IPS DF 6.9 (cell line): Measurements from ENCODE around the gene DAZAP1.

ENCODE experiments used
- DNase-seq: peaks from one replicate; pipeline ENCODE4 v3.0.0-alpha.2; 2013; ENCODE audit warnings: low read depth, low spot score
- H3K27ac ChIP-seq: one replicate; pipeline ENCODE4 v1.5.1; 2013; ENCODE audit warnings: low read length, control low read depth
- H3K27me3 ChIP-seq: 2 replicates; pipeline ENCODE4 v1.6.1; 2013; ENCODE audit warnings: mild to moderate bottlenecking, low read length; ENCODE audit not compliant: control insufficient read depth, insufficient read depth
- H3K36me3 ChIP-seq: 2 replicates; pipeline ENCODE4 v1.6.1; 2013; ENCODE audit warnings: low read length; ENCODE audit not compliant: control insufficient read depth, insufficient read depth
- H3K4me1 ChIP-seq: 2 replicates; pipeline ENCODE4 v1.6.1; 2013; ENCODE audit warnings: low read length; ENCODE audit not compliant: control insufficient read depth, insufficient read depth
- H3K4me3 ChIP-seq: 2 replicates; pipeline ENCODE4 v1.5.1; 2013; ENCODE audit warnings: mild to moderate bottlenecking, low read length
- H3K9me3 ChIP-seq: 2 replicates; pipeline ENCODE4 v1.6.1; 2013; ENCODE audit warnings: low read length, inconsistent platforms; ENCODE audit not compliant: control insufficient read depth, insufficient read depth
- WGBS: extraction: QIAGEN DNeasy Blood & Tissue Kit; methylation state at CpG from one replicate; pipeline ENCODE4 v1.1.7; 2013; ENCODE audit warnings: mixed read lengths, missing lambda C conversion rate; ENCODE audit not compliant: insufficient read length, insufficient coverage; 5-methylcytosine and 5-hydroxymethylcytosine counted together

DAZAP1 gene

DNA sequence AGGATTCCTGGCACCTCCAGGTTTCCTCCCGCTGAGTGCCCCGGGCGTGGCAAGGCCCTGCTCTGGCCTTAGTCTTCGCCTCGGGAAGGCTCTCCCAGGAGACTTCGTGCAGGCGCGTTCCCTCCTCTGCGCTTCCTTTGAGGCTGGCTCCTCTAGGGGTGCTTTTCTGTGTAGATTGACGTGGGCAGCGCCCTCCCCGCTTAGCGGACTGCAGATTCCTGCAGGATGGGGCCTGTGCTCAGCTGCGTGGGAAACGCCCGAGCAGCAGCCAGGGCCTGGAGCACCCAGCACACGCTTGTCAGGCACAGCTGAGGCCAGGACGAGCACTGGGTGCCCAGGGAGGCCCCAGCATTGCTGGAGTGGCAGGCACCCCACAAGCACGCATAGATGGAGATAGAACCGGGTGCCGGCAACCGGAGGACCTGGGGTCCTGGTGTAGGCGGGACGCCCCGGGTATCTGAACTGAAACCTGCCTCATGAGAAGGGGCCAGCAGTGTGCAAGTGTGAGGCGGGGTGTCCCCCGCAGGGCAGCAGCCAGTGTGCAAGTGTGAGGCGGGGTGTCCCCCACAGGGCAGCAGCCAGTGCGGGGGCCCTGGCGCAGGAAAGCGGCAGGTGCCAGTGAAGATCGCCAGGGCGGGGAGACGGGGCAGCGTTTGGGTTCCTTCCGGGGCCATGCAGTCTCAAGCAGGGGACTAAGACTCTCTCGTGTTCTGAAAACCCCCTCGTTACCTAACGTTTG is 20.3 kb upstream of the DAZAP1 start:
- DNase-seq = no peak
- Histone ChIP-seq H3K4me3 (no peak overlapping the region), H3K9me3 (no peaks in the 10 kb centered on the region), H3K4me1 (no peaks in the 10 kb centered on the region), H3K27me3 (no peaks in the 10 kb centered on the region), H3K36me3 (peaks cover 10% of the 10 kb centered on the region), H3K27ac (no peak overlapping the region)
- WGBS = no CpG with 5 or more reads among the region's 39 CpGs

DNA sequence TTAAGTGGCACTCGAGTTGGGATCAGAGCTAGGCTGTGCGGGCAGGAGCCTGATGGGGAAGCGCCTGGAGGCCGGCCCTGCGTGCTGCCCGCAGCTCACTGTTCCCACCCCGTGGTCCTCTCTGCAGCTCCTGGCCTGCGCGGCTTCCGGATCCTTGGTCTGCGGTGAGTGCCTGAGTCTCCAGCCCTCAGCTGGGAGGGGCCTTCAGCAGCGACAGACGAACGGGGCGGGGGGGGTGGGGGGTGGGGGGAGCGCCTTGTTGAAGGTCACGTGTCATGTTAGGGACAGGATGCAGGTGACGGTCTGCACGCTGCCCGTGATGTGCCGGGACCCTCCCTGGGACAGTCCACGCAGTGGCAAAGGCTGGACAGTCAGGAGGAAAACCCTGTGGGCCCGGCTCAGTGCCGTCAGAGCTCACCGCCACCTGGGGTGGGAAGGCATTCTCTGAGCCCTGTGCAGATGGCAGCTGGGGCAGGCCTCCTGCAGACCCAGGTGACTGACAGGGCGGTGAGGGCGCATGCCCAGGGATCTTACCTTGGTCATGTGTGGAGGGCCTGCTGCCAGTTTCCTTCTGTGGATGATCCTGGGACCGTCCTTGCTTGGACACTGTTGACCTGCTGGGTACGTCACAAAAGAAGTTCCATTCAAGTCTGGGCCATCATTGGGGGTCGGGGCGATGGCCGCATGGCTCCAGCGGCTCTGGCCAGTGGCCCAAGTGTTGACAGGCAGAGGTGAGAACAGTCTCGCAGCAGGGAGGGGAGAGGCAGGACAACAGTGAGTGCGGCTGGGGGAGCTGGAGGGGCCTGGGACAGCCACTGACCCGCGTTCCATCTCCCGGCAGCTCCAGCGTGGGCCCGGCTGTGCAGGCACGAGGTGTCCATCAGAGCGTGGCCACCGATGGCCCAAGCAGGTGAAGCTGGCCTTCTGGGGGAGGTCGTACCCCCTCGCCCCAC is 19.4 kb upstream of the DAZAP1 start:
- no peak overlapping the region for H3K27ac ChIP-seq

DNA sequence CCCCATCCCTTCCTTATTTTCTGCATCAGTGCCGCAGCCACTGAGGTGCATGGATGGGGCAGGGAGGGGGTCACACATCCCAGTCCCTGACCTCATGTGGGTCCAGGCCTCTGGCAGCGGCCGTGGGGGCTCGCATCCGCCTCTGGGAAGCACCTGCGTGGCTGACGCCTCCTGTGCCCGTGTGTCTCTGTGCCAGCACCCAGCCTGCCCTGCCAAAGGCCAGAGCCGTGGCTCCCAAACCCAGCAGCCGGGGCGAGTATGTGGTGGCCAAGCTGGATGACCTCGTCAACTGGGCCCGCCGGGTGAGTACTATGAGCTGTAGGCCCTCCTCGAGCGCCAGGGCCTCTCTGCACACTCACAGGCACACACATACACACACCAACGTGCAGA is 18.8 kb upstream of the DAZAP1 start:
- H3K27ac ChIP-seq = no peak overlapping the region
- H3K4me3 ChIP-seq = no peak overlapping the region
- H3K4me1 ChIP-seq = no peaks in the 10 kb centered on the region
- H3K36me3 ChIP-seq = peaks cover 15% of the 10 kb centered on the region
- no peak for DNase-seq
- no peaks in the 10 kb centered on the region for H3K27me3 ChIP-seq
- no peaks in the 10 kb centered on the region for H3K9me3 ChIP-seq
- WGBS = no CpG with 5 or more reads among the region's 17 CpGs

More for the DNA sequence above, 19.4 kb upstream of the DAZAP1 start:
- no peaks in the 10 kb centered on the region for H3K27me3 ChIP-seq
- no peaks in the 10 kb centered on the region for H3K4me1 ChIP-seq
- H3K36me3 ChIP-seq = peaks cover 12% of the 10 kb centered on the region
- H3K4me3 ChIP-seq = no peak overlapping the region
- DNase-seq = no peak
- H3K9me3 ChIP-seq = no peaks in the 10 kb centered on the region
- WGBS = no CpG with 5 or more reads among the region's 45 CpGs

DNA sequence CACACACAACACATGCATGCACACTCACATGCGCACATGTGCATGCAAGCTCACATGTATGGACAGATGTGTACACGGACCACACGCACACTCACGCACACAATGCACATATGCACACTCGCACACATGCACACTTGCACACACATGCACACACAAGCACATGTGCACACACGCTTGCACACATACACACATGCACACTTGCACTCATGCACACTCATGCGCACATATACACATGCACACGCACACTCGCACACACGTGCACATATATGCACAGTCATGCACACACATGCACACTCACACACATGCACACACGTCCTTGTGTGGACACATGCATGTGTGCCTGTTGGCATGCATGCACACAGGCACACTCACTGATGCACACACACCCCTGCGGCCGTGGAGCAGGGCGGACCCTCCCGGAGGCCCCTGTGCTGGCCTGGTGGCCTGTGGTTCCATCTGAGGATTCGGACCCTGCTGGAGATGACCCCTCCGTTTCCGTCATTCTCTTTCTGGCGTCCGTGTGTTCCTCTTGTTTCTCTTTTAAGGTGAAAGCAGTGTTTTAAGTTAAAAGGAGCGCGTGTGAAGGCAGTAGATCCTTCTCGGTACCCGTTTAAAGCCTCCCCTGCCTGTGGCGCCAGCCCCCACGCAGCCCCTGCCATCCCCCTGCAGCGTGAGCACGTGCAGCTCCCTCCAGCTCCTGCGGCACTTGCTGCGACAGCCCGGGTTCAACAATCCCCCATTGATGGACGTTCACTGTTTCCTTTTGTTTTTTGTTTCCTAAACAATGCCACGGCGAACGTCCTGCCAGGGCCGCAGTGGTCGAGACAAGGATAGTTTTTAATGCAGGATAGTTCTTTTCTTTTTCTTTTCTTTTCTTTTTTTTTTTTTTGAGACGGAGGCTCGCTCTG is 18.1 kb upstream of the DAZAP1 start:
- Histone ChIP-seq H3K9me3 (no peaks in the 10 kb centered on the region), H3K4me3 (no peak overlapping the region), H3K27ac (no peak overlapping the region), H3K4me1 (no peaks in the 10 kb centered on the region), H3K36me3 (peaks cover 15% of the 10 kb centered on the region), H3K27me3 (no peaks in the 10 kb centered on the region)
- WGBS = no CpG with 5 or more reads among the region's 39 CpGs
- DNase-seq = no peak

DNA sequence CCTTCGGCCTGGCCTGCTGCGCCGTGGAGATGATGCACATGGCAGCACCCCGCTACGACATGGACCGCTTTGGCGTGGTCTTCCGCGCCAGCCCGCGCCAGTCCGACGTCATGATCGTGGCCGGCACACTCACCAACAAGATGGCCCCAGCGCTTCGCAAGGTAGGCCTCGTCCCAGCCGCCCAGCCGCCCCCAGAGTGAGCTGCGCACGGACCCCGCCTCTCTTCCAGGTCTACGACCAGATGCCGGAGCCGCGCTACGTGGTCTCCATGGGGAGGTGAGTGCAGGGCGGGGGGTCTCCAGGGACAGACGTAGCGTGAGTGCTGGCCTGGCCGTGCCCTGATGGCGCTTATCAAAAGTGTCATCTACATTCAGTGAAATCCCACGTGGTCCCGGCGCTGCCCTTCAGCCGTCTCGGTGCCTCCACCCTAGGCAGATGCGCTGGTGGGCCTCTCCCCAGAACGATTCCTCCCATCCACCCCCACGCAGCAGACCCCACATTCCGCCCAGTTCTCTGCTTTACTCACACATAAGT is 16.4 kb upstream of the DAZAP1 start:
- H3K4me1 ChIP-seq = no peaks in the 10 kb centered on the region; the same call in 1 of the 2 replicates
- no CpG with 5 or more reads among the region's 42 CpGs for WGBS
- peaks cover 15% of the 10 kb centered on the region for H3K36me3 ChIP-seq
- no peaks in the 10 kb centered on the region for H3K27me3 ChIP-seq
- H3K27ac ChIP-seq = no peak overlapping the region
- no peak for DNase-seq
- H3K4me3 ChIP-seq = no peak overlapping the region
- H3K9me3 ChIP-seq = no peaks in the 10 kb centered on the region

DNA sequence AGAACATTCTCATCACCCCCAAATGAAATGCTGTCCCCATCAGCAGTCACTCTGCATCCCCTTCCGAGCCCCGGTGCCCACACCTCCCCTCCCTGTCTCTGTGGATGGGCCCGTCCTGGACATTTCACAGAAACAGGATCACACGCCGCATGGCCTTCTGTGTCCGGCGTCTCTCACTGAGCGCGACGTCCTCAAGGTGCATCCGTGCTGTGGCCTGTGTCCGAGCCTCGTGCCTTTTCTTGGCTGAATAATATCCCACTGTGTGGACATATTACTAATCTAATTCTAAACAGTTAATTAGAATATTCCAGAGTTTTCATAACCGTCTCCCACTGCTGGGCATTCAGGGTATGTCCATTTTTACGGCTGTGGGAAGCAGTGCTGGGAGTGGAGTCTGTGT is 15.0 kb upstream of the DAZAP1 start:
- Histone ChIP-seq H3K27ac (no peak overlapping the region), H3K27me3 (no peaks in the 10 kb centered on the region), H3K9me3 (no peaks in the 10 kb centered on the region), H3K36me3 (peaks cover 15% of the 10 kb centered on the region), H3K4me1 (no peaks in the 10 kb centered on the region; the same call in 1 of the 2 replicates), H3K4me3 (no peak overlapping the region)
- WGBS = no CpG with 5 or more reads among the region's 15 CpGs
- DNase-seq = no peak

DNA sequence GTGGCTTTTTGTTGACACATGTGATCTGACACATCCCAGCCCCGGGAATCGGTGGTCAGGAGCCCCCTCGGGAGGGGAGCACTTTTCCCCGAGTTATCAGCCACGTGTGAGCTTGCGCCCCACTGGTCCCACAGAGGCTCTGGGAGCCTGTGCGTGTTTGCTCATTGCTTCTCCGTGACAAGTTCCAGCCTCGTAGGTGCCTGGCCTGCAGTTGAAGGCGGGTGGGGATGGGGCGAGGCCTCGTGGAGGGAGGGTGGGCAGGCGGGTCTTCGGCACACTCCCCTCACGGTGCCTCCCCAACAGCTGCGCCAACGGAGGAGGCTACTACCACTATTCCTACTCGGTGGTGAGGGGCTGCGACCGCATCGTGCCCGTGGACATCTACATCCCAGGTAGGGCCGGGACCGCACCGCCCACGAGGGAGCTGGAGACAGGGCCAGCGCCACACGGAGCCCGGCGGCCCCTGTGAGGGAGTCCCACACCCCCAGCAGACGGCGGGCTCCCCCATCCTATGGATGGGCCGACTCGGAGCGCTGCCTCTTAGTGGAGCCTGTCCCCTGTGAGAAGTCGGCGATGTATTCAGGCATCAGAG is 14.4 kb upstream of the DAZAP1 start:
- H3K27ac ChIP-seq = no peak overlapping the region
- H3K4me3 ChIP-seq = no peak overlapping the region
- H3K9me3 ChIP-seq = no peaks in the 10 kb centered on the region
- H3K4me1 ChIP-seq = no peaks in the 10 kb centered on the region; the same call in 1 of the 2 replicates
- WGBS = no CpG with 5 or more reads among the region's 37 CpGs
- no peak for DNase-seq
- H3K36me3 ChIP-seq = peaks cover 15% of the 10 kb centered on the region
- no peaks in the 10 kb centered on the region for H3K27me3 ChIP-seq

DNA sequence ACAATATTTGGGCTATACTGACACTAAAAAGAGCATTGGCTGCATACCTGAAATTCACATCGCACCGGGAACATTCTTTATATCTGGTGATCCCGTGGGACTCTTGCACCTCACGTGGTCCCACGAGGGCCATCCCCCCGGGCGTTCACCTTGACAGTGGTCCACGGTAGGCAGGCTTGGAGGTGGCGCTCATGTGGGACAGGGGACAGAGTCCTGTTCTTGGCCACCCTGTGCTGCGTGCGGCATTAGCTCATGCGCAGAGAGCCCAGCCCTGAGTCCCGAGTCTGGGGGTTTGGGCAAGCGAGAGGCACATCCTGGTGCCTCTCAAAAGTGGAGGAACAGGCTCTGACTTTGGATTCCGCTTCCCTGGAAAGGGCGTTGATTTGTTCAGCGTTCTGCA is 13.5 kb upstream of the DAZAP1 start:
- no peaks in the 10 kb centered on the region for H3K9me3 ChIP-seq
- H3K27me3 ChIP-seq = no peaks in the 10 kb centered on the region
- H3K4me1 ChIP-seq = no peaks in the 10 kb centered on the region; the same call in 1 of the 2 replicates
- no peak for DNase-seq
- H3K27ac ChIP-seq = no peak overlapping the region
- peaks cover 13% of the 10 kb centered on the region for H3K36me3 ChIP-seq
- no peak overlapping the region for H3K4me3 ChIP-seq
- WGBS = no CpG with 5 or more reads among the region's 17 CpGs

DNA sequence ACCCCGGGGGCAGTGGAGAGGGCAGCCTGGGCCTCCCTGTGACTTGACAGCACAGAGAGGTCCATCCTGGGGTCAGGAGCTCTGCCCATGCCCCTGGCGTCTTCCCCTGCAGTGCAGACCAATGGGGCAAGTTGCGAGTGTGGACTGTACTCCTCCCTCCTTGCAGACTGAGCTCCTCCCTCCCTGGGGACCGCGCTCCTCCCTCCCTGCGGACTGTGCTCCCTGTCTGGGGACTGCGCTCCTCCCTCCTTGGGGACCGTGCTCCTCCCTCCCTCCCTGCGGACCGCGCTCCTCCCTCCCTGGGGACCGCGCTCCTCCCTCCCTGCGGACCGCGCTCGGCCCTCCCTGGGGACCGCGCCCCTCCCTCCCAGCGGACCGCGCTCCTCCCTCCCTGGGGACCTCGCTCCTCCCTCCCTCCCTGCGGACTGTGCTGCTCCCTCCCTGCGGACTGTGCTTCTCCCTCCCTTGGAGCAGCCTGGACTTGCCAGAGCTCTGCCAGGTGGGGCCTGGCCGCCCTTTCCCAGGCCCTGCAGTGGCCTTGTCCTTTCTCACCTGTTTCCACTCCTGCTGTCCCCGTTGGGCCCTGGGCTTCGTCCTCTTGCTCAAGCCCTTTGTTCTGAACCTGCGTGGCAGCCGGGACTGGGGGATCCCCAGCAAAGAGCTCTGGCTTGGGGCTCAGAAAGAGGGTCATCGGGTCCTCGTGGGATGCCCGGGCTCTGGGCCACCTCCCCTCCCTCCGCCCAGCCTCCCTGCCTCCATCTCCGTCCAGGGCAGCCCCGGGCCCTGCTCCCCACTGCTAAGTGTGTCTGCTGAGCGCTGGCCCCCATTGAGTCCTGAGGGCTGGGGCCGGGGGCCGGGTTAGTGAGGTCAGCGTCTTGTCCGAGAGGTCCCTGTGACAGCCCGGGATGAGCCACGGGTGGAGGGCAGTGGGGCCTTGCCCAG is 12.9 kb upstream of the DAZAP1 start:
- H3K27me3 ChIP-seq = no peaks in the 10 kb centered on the region
- WGBS = no CpG with 5 or more reads among the region's 43 CpGs
- H3K27ac ChIP-seq = no peak overlapping the region
- H3K4me3 ChIP-seq = no peak overlapping the region
- no peaks in the 10 kb centered on the region for H3K9me3 ChIP-seq
- no peaks in the 10 kb centered on the region; the same call in 1 of the 2 replicates for H3K4me1 ChIP-seq
- DNase-seq = no peak
- peaks cover 8% of the 10 kb centered on the region for H3K36me3 ChIP-seq
